Bronchial epithelial cell (primary cell): ENCODE measurements around the gene FAM174C. TPM values are rescaled to one million over a fixed set of nuclear protein-coding genes. Genes with fewer than 3 reads are reported as not detected.

ENCODE experiments used
- DNase-seq: peaks from one replicate; pipeline ENCODE4 v3.0.0-alpha.2; 2010; ENCODE audit warnings: low read depth
- FAIRE-seq: peaks from 2 replicates; lab custom pipeline; 2011; peaks lifted over from hg19 to GRCh38; lab: Jason Lieb, UNC
- H3K27me3 ChIP-seq: 2 replicates; pipeline ENCODE4 v1.5.1; 2011; ENCODE audit warnings: low read length; ENCODE audit not compliant: control insufficient read depth, insufficient read depth
- H3K36me3 ChIP-seq: 2 replicates; pipeline ENCODE4 v1.5.1; 2011; ENCODE audit warnings: low read length; ENCODE audit not compliant: control insufficient read depth, insufficient read depth
- H3K4me3 ChIP-seq: 2 replicates; pipeline ENCODE4 v1.5.1; 2011; ENCODE audit warnings: mild to moderate bottlenecking, low read depth, low read length, control low read depth
- total RNA-seq: library from RNA; depleted of rRNA; stranded (reverse); fragments of >200 nt; gene quantifications from 2 replicates; pipeline ENCODE4 v1.2.1, GENCODE V29; 2014
- TF ChIP-seq, protein P1 (sequence below): IDR thresholded peaks from 2 replicates; pipeline ENCODE4 v1.5.1; 2011; ENCODE audit warnings: mild to moderate bottlenecking, moderate library complexity, low read length, control low read depth, inconsistent platforms; ENCODE audit not compliant: insufficient read depth, severe bottlenecking

Gene FAM174C
- total RNA-seq, 1 donor from 2014 or later: 20.8 TPM

DNA sequence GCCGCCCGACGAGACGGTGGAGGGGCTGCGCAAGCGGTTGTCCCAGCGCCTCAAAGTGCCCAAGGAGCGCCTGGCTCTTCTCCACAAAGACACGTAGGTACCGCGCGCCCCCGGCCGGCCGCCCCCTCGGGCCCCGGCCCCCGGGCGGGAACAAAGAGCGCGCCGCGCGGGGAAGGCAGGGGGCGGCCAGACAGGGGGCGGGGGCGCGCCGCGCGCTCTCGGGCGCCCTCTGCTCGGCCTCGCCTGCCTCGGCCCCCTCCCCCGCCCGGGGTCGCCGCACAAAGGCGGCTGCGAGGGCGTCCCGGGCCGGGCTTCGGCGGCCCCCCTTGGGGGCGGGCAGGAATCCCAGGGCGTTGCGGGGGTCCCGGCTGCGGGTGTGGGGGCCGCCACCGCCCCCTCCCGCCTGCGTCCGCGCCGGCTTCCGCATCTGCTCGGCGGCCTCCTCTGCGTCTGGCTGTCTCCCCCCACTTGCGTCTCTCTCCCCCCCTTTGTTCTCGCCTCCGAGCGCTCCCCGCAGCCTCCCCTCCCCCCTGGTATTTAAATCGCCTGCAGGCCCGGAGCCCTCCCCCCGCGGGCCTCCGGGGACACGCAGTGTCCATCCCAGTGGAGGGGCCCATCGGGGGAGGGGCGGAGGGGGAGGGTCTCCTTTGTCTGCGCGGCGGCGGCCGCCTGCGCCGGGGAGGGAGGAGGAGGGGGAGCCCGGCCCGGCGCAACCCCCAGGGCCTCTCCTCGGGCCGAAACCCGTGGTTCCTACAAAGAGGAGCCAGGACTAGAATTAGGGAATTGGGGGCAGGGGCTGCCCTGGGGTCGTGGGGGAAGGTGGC, 24.7 kb upstream of the FAM174C start:
- FAIRE-seq: no peak
- Histone ChIP-seq H3K27me3 (no peaks in the 10 kb centered on the region), H3K36me3 (peaks cover 36% of the 10 kb centered on the region), H3K4me3 (peak overlapping the region; percentile 75)
- TF ChIP-seq, protein P1, sequence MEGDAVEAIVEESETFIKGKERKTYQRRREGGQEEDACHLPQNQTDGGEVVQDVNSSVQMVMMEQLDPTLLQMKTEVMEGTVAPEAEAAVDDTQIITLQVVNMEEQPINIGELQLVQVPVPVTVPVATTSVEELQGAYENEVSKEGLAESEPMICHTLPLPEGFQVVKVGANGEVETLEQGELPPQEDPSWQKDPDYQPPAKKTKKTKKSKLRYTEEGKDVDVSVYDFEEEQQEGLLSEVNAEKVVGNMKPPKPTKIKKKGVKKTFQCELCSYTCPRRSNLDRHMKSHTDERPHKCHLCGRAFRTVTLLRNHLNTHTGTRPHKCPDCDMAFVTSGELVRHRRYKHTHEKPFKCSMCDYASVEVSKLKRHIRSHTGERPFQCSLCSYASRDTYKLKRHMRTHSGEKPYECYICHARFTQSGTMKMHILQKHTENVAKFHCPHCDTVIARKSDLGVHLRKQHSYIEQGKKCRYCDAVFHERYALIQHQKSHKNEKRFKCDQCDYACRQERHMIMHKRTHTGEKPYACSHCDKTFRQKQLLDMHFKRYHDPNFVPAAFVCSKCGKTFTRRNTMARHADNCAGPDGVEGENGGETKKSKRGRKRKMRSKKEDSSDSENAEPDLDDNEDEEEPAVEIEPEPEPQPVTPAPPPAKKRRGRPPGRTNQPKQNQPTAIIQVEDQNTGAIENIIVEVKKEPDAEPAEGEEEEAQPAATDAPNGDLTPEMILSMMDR: no peak
- DNase-seq: no peak

DNA sequence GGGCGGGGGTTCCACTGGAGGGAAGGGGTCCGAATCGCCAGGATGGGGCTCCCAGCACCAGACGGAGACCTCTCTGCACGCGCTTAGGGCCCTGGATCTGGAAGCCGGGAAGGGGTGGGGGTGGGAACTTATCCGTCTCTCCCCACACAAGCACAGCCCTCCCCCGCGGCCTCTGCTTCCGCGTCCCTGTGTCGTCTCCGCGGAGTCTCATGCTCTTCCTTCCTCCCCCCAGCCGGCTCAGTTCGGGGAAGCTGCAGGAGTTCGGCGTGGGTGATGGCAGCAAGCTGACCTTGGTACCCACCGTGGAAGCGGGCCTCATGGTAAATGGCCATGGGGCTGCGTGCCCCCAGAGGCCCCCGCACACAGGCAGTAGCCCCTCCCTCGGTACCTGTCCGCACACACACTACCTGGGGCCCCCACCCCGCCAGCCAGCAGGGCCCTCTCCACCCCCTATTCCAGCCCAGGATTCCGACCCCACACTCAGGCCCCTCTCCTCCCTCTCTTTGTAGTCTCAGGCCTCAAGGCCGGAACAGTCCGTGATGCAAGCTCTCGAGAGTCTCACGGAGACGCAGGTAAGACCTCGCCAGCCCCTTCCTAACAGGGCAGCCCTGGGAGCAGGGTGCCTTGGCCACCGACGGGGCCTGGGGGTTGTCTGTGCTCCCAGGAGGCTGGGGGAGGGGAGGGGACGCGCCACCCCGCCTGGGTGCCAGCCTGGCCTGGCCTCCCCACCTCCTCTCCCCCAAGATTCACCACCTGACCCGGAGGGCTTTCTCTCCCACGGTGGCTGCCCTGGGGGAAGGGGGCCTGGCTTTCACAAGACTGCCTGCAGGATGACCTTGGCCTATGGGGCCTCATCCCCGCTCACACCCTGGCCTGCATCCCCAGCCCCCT, 23.8 kb upstream of the FAM174C start:
- Histone ChIP-seq H3K27me3 (no peaks in the 10 kb centered on the region), H3K36me3 (peaks cover 41% of the 10 kb centered on the region), H3K4me3 (peak overlapping the region; percentile 75)
- TF ChIP-seq, protein P1: no peak
- no peak for FAIRE-seq
- DNase-seq: peak; percentile 31

DNA sequence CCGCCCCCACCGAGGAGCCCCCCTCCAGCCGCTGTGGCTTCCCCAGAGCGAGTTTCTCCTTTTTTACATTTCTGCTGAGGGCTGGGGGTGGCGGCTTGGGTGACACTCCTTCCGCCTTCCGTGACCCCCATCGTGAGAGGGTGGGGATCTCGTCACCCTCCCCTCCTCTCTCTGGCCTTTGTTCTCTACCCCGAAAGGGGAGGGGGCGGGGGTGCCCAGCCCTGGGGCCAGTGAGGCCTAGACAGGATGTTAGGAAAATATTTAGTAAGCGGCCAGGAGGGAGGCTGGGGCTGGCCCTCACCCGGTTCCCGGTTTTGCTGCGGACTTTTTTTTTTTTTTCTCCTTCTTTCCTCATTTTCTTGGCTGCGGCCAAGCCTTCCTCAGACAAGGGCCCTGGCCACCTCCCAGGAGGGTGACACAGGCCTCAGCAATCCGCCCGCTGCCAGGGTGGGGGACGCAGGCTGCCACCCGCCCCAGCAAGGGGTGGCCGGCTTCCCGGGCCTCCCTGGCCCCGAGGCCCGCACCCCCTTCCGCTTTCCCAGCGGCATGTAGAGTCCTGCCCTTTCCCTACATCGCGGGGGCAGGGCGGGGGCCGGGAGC, 23.0 kb upstream of the FAM174C start:
- Histone ChIP-seq H3K36me3 (peaks cover 47% of the 10 kb centered on the region), H3K4me3 (peak overlapping the region; percentile 75), H3K27me3 (no peaks in the 10 kb centered on the region)
- TF ChIP-seq, protein P1: no peak
- DNase-seq (peak; percentile 90), FAIRE-seq (no peak)

DNA sequence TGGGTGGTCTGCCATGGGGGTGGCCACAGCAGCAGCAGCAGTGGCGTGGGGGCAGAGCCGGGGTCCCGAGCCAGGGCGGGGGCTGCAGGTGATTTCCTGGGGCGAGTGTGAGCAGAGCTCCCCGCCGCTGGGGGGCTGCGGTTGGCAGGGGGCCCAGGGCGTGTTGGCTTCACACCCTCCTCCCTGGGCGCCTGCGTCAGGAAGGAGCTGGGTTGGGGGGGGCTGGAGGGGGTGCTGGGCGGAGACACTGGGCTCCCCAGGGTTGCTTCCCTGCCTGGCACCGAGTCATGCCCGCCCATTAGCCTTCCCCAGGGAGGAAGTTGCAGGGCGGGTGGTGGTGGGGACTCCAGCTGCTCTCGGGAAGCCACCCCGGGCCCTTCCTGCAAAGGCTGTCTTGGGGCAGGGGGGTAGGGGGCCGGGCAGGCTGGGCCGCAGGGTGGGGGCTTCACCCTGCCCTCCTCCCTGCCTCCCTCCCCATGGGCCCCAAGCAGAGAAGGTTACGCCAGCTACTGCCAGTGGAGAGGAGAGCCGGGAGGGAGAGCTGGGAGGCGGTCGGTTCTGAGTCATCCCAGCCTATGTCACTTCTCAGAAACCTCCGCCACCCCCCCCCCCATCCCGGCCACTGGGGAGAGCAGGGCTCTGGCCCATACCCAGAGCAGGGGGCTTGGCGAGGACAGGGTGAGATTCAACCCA, 22.4 kb upstream of the FAM174C start:
- no peaks in the 10 kb centered on the region for H3K27me3 ChIP-seq
- FAIRE-seq (no peak), DNase-seq (peak; percentile 84)
- peak overlapping the region; percentile 75 for H3K4me3 ChIP-seq
- H3K36me3 ChIP-seq: peaks cover 48% of the 10 kb centered on the region
- TF ChIP-seq, protein P1: peak; percentile 20

DNA sequence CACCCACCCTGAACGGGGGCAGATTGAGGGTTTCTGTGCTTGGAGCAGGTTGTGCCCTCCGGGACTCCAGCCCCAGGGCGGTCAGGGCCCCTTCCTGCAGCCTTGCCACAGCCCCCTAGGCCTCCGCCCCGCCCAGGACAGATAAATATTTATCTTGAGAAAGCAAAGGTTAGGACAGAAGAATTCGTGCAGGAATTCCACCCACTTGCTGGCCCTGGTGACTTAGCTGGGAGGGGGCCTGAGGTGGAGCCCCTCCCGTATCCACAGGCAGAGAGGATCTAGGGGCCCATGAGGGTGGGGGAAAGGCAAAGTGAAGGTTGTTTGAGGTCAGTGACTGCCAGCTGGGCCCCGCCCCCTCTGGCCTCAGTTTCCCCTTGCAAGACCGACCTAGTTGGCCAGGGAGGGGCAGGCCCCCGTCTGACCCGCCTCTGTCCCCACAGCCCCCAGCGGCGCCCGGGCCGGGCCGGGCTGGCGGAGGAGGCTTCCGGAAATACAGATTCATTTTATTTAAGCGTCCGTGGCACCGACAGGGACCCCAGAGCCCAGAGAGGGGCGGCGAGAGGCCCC, 21.7 kb upstream of the FAM174C start:
- H3K36me3 ChIP-seq: peaks cover 48% of the 10 kb centered on the region
- H3K27me3 ChIP-seq: no peaks in the 10 kb centered on the region
- H3K4me3 ChIP-seq: peak overlapping the region; percentile 14
- FAIRE-seq: no peak
- peak; percentile 13 for DNase-seq
- TF ChIP-seq, protein P1: no peak
